Activated CD8-positive, alpha-beta memory T cell treated with anti-CD3 and anti-CD28 coated beads, Interleukin-2, amount 50 U/mL, for 24 hours (primary cell): ENCODE measurements around the gene ZNF333.
"Not testable (repeated sequence)": the region's sequence is repeated elsewhere in the genome, so short reads cannot be mapped to it uniquely, and the experiment has no call there.

Experiments
- DNase-seq: peaks from one replicate; pipeline ENCODE4 v3.0.0-alpha.2; 2020; ENCODE audit errors: extremely low read depth

The ZNF333 gene

DNA sequence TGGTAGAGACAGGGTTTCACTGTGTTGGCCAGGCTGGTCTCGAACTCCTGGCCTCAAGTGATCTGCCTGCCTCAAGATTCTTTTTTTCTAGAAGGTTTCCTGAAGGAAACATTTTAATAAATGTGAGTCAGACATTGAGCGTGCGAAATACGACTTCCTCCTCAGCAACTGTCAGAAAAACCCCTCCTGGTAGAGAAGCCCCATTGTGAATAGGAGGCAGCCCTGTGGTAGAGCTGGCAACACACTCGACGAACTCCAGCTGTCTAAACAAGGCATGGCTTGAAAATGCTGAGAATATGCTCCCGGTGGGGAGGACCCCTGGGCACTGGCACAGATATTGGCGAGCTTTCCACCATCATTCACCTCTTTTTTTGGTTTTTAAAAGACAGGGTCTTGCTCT is 9.8 kb downstream of the ZNF333 start:
- DNase-seq = no peak

GRCh38 chr19:14700711-14701375 is 11.0 kb downstream of the ZNF333 start:
- DNase-seq = no peak

- DNase-seq = no peak
Observed at GRCh38 chr19:14703833-14704232, 14.0 kb downstream of the ZNF333 start.

DNA sequence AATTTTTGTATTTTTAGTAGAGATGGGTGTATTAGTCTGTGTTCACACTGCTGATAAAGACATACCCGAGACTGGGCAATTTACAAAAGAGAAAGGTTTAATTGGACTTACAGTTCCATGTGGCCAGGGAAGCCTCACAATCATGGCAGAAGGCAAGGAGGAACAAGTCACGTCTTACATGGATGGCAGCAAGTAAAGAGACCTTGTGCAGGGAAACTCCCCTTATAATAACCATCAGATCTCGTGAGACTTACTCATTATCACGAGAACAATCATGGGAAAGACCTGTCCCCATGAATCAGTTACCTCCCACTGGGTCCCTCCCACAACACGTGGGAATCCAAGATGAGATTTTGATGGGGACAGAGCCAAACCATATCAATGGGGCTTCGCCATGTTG is 14.6 kb downstream of the ZNF333 start:
- DNase-seq = no peak

GRCh38 chr19:14715841-14716240 is 26.0 kb downstream of the ZNF333 start:
- DNase-seq = no peak

DNA sequence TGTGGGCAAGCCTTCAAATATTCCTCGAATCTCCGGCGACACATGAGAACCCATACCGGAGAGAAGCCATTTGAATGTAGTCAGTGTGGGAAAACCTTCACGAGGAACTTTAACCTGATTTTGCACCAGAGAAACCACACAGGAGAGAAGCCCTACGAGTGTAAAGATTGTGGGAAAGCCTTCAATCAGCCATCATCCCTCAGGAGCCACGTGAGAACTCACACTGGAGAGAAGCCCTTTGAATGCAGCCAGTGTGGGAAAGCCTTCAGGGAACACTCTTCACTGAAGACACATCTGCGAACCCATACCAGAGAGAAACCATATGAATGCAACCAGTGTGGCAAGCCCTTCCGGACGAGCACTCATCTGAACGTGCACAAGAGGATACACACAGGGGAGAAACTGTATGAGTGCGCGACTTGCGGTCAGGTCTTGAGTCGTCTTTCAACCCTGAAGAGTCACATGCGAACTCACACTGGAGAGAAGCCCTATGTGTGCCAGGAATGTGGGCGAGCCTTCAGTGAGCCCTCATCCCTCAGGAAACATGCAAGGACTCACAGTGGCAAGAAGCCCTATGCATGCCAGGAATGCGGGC is 28.8 kb downstream of the ZNF333 start:
- DNase-seq = no peak

- no peak for DNase-seq
Observed at GRCh38 chr19:14719162-14719561, 29.3 kb downstream of the ZNF333 start.

GRCh38 chr19:14722127-14722526 is 32.3 kb downstream of the ZNF333 start:
- DNase-seq = no peak

DNA sequence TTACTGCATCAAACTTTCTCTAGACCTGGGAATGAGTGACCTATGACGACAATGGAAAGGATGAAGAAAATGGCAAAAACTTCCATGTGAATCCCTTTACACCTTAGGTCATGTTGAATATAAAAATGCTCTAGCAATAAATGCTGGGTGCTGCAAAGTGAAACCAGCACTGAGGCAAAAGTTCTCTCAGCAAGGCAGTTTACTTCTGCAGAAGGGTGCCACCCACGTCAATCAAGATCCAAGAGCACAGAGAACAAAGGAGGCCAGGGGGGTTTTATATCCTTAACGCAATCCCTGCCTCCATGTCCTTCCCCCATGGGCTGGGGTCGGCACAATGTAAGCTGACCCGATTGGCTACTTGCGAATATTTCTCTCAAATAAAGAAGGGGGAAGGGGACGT is 38.7 kb downstream of the ZNF333 start:
- DNase-seq = no peak

DNA sequence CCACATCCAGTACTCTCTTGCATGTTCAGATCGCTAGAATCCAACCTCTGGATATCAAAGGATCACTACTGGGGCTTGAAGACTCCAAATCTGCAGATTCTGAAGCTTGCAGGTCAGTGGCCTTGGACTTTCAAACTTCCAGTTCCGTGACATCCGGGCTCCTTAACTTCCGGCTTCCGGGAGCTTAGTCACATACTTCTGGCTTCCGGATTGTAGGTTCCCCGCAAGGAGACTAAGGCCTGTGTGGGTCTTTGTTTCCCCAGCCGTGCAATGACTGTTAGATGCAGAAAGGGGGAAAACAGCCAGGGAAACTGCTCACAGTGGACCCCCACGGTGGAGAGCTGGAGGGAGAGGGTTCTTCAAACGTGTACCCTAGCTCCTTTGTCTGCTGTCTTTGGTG is 41.4 kb downstream of the ZNF333 start:
- no peak for DNase-seq

DNA sequence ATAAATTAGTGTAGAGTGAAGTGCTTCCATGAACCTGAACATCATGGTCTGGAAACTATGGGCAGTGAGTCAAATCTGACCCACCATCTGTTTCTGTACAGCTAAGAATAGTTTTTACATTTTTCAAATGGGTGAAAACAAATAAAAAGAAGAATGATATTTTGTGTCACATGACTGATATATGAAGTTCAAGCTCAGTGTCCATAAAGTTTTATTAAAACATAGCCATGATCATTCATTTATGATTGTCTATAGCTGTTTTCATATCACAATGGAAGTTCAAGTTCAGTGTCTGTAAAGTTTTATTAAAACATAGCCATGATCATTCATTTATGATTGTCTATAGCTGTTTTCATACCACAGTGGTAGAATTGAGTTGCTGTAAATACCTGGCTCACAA is 42.7 kb downstream of the ZNF333 start:
- no peak for DNase-seq

DNA sequence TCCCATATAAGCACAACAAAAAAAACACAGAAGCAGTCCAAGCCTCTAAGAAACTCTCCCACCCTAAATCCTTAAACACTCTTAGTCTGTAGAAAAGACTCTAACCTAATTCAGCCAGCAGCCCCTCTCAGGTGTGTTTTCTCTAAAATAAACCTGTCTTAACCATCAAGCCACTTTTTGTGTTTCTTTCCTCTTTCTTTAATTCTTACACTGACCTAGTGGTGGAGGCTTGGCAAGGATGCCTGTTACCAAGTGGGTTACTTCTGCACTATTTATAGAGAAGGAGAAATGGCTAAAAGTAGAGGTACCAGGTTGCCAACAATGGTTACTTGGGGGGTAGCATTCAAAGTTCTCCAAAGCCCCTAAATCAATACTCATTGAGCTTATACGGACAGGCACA is 43.7 kb downstream of the ZNF333 start:
- DNase-seq = no peak

GRCh38 chr19:14735915-14736314 is 46.1 kb downstream of the ZNF333 start:
- no peak for DNase-seq

DNA sequence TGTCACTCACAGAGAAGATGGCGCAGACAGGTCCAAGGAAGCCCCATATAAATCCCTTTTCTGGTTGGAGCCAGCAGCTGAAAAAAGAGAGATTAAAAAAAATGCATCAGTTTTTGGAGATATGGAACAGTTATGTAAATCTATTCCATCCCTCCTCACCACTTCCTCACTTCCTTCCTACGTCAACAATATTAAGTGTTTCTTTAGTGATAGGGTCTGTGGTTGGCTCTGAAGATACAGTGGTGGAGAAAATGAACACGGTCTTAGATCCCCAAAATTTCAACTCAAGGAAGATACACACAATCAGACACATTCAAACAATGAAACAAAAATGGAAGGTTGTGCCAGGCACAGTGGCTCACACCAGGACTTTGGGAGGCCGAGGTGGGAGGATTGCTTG is 57.0 kb downstream of the ZNF333 start:
- no peak for DNase-seq

GRCh38 chr19:14748601-14749000 is 58.8 kb downstream of the ZNF333 start:
- no peak for DNase-seq

GRCh38 chr19:14758816-14759215 is 69.0 kb downstream of the ZNF333 start:
- no peak for DNase-seq

- no peak for DNase-seq
Observed at GRCh38 chr19:14761607-14762006, 71.8 kb downstream of the ZNF333 start.

DNA sequence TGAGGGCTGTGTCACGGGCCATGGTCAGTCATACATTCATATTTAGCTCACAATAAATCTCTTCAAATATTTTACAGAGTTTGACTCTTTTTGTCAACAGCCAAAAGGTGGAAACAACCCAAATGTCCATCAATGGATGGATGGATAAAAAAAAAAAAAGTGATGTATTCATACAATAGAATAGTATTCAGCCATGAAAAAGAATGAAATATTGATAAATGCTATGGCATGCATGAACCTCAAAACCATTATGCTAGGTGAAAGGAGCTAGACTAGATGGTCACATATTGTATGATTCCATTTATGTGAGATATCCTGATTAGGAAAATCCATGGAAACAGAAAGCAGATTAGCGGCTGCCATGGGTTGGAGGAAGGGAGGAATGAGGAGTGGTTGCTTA is 72.3 kb downstream of the ZNF333 start:
- no peak for DNase-seq

DNA sequence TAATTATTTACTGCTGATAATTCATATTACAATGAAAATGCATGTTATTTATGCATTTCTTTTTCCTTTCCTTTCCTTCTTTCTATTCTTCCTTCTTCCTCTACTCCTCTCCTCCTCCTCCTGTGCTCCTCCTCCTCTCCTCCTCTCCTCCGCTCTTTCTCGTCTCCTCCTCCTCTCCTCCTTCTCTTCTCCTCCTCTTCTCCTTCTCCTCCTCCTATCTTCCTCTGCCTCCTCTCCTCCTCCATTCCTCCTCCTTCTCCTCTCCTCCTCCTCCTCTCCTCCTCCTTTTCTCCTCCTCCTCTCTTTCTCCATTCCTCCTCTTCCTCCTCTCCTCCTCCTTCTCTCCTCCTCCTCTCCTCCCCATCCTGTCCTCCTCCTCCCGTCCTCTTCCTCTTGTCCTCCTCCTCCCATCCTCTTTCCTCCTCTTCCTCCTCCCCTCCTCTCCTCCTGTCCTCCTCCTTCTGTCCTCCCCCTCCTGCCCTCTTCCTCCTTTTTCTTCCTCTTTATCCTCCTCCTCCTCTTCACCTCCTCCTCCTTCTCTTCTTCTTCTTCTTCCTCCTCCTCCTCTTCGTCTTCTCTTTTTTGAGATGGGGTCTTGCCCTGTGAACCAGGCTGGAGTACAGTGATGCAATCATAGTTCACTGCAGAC is 73.8 kb downstream of the ZNF333 start:
- no peak for DNase-seq

DNA sequence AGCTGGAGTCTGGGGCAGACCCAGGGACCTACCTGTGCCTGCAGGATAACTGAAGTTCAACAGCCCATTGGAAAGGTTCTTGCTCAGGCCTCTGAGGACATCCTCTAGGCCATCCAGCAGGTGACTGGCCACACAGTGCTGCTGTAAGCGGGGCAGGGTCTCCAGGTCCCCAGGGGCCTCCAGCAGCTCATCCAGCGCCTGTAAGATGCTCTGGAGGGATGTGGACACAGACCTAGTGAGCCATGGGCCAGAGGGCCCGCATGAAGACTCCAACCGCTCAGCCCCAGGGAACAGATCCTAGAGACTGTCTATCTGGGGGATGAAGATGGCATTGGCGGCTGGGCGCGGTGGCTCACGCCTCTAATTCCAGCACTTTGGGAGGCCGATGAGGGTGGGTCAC is 74.6 kb downstream of the ZNF333 start:
- no peak for DNase-seq

GRCh38 chr19:14765403-14765802 is 75.6 kb downstream of the ZNF333 start:
- not testable (repeated sequence) for DNase-seq

DNA sequence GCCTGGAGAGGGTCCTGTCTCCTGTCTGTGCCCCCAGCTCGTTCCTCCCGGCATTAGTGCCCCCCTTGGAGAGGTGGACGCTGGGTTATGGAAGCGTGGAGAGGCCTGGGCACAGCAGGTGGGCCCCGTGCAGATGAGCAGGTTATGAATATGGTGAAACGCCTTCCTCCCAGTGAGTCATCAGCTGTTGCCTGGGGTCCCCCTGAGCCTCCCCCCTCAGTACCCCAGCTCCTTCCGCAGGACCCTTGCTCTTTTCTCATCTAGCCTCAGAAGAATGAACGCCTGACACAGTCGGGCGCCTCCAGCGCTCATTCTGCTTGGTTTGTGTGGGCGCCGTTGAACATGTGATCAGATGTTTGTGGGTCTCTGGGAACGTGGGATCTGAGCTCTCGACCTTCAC is 76.0 kb downstream of the ZNF333 start:
- DNase-seq = not testable (repeated sequence)

- DNase-seq = no peak
Observed at GRCh38 chr19:14767466-14767971, 77.7 kb downstream of the ZNF333 start.
